NCI-H460 (cell line): Measurements from ENCODE around the gene TTC39C. TPM values are rescaled to one million over a fixed set of nuclear protein-coding genes. Genes with fewer than 3 reads are reported as not detected.
A peak's percentile ranks its signal among the peaks of the same experiment; 100 is the strongest.
"Not testable (repeated sequence)": the region's sequence is repeated elsewhere in the genome, so short reads cannot be mapped to it uniquely, and the experiment has no call there.

Experiments
- DNase-seq: peaks from one replicate; pipeline ENCODE4 v3.0.0-alpha.2; 2016; ENCODE audit warnings: low read depth; ENCODE audit errors: extremely low read depth
- total RNA-seq: library from RNA; depleted of rRNA; stranded (reverse); fragments of >200 nt; shearing (Covaris generic); gene quantifications from 2 replicates; pipeline ENCODE4 v1.2.3, GENCODE V29; 2014

TTC39C gene
- total RNA-seq, 1 experiment from 2014 or later = 28.3 TPM

- no peak for DNase-seq
Measured at GRCh38 chr18:24015639-24016631, 1.4 kb downstream of the TTC39C start.

- DNase-seq = peak; percentile 15
Measured at GRCh38 chr18:24016643-24017042, 2.1 kb downstream of the TTC39C start.

- no peak for DNase-seq
Measured at GRCh38 chr18:24018299-24018886, 3.8 kb downstream of the TTC39C start.

GRCh38 chr18:24019641-24020331, 5.2 kb downstream of the TTC39C start:
- no peak for DNase-seq

- no peak for DNase-seq
Measured at GRCh38 chr18:24021505-24021904, 7.0 kb downstream of the TTC39C start.

GRCh38 chr18:24022161-24022560, 7.6 kb downstream of the TTC39C start:
- DNase-seq = no peak

GRCh38 chr18:24023185-24023814, 8.7 kb downstream of the TTC39C start:
- DNase-seq = no peak

GRCh38 chr18:24024425-24024824, 9.9 kb downstream of the TTC39C start:
- DNase-seq = no peak

GRCh38 chr18:24026457-24026856, 11.9 kb downstream of the TTC39C start:
- DNase-seq = no peak

GRCh38 chr18:24027156-24027827, 12.7 kb downstream of the TTC39C start:
- DNase-seq = no peak

GRCh38 chr18:24028946-24029345, 14.4 kb downstream of the TTC39C start:
- not testable (repeated sequence) for DNase-seq

- no peak for DNase-seq
Measured at GRCh38 chr18:24031318-24031717, 16.8 kb downstream of the TTC39C start.

GRCh38 chr18:24031916-24032315, 17.4 kb downstream of the TTC39C start:
- DNase-seq = no peak

GRCh38 chr18:24033641-24034412, 19.3 kb downstream of the TTC39C start:
- DNase-seq = no peak

- DNase-seq = no peak
Measured at GRCh38 chr18:24035316-24035715, 20.8 kb downstream of the TTC39C start.

- DNase-seq = no peak
Measured at GRCh38 chr18:24039671-24040070, 25.1 kb downstream of the TTC39C start.

GRCh38 chr18:24041691-24042090, 27.1 kb downstream of the TTC39C start:
- DNase-seq = no peak

GRCh38 chr18:24043403-24043802, 28.8 kb downstream of the TTC39C start:
- DNase-seq = no peak

- DNase-seq = no peak
Measured at GRCh38 chr18:24048261-24048660, 33.7 kb downstream of the TTC39C start.

GRCh38 chr18:24049142-24049541, 34.6 kb downstream of the TTC39C start:
- no peak for DNase-seq
